HG02973 (cell line): Measurements from ENCODE around the gene STUM.

ENCODE experiments used
- ATAC-seq: cut with Tn5 transposase; IDR thresholded peaks from one replicate; pipeline ENCODE4 v1.9.1; 2021; ENCODE audit warnings: moderate library complexity; ENCODE audit not compliant: unreplicated experiment

The STUM gene

DNA sequence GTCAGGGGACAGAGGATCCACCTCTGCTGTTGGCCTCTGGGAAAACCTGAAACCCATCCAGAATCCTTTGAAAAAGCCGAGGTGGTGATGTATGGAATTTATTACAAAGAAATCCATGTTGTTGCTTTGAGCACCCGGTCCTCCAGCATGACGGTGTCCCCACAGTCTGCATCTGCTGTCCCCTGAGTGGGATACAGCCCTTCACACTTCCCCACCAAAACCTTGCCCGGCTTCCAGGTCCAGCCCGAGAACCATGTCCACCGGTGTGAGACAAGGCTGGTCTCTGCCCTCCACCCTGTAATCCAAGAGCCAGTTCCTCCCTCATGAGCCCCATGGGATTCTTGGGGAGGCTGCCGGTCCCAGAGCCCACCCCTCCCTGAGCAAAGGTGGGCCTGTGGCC lies 70.5 kb downstream of the STUM start:
- ATAC-seq: no peak

DNA sequence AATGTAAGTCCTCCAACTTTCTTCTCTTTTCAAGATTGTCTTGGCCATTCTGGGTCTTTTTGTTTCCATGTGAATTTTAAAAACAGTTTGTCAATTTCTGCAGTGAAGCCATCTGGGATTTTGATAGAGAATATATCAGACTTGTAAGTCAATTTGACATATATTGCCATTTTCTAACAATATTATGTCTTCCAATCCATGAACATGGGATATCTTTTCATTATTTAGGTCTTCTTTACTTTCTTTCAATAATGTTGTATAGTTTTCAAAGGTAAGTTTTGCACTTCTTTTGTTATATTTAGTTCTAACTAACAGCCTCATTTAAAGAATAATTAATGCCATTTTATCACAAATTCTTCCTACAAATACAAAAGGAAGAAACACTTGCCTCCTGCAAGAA lies 73.4 kb downstream of the STUM start:
- ATAC-seq: no peak

DNA sequence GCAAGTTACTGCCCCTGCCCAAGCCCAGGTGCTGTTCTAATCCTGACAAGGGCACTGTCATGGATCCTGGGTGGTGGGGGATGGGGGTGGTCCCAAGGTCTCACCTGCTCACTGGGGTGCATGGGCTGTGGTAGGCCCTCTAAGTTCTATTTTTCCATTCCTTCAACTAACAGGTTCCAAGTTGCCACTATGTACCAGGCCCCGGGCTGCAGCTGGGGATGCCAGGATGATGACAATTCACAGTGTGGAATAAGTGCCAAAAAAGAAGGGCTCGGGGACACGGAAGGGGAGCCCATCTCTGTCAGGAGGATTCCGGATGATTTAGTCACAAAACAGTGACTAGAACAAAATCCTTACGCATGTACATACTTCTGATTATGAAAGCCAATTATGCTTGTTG lies 76.0 kb downstream of the STUM start:
- no peak for ATAC-seq

DNA sequence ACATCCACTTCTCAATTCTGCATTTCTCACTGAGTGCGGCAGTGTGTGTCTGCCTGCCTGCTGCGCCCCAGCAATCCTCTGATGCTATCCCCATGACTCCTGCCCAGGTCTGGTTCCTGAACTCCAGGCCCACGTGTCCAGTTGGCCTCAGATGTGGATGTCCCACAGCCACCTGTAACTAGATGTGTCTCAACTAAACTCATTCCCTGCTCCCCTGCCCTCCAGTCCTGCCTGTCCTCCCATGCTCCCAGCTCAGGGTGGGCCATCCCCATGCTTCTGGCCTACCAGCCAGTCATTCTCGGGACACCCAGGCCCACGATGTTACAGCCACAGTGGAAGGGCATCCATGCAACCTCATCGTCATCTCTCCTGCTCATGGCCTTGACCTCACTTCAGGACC lies 76.8 kb downstream of the STUM start:
- ATAC-seq: no peak

DNA sequence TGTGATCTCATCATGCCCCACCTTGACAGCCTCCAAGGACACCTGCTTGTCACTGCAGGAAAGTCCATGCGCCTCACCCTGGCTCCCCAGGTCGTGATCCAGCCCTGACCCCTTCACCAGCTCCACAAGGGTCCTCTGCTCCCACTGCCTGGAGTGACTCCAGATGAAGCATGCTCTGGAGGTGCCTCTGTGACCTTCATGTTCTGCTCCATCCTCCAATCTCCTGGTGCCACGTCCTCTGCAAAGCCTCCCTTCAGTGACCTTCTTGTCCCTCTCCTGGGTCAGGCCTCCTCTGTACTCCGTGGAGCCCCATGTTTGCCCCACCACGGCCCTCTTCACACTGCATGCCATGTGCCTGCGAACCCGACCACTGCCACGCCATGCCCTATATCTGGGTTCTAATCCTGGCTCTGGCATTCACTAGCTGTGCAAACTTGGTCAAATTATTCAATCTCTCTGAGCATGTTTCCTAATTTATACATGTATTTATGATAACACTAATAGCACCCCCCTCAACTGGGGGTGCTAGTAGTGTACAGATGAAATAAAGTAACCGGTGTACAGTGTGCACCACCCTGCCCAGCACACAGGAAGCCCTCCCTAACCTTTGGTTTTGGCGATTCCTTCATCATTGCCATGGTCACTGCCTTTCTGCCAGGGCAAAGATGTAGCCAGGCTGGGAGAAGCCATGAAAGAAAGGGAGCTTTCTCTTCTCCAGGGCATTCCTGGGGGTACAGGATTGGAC lies 77.4 kb downstream of the STUM start:
- peak; percentile 22 for ATAC-seq

DNA sequence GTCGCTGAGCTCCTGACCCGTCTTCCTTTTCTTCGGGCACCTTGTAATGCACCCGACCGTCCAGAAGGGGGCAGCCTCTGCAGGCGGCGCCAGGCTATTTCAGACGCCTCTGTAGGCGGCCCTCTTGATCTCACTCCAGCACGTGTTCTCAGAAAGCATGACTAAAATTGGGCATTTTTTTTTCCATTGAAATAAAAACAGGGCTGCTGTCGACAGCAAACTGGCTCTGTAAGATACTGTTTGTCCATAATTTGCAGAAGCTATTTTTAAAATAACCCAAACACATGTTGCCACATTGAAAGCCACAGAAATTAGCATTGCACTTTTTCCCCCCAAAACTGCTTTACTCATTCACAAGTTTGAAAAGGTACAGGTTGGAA lies 78.0 kb downstream of the STUM start:
- peak; percentile 82 for ATAC-seq

DNA sequence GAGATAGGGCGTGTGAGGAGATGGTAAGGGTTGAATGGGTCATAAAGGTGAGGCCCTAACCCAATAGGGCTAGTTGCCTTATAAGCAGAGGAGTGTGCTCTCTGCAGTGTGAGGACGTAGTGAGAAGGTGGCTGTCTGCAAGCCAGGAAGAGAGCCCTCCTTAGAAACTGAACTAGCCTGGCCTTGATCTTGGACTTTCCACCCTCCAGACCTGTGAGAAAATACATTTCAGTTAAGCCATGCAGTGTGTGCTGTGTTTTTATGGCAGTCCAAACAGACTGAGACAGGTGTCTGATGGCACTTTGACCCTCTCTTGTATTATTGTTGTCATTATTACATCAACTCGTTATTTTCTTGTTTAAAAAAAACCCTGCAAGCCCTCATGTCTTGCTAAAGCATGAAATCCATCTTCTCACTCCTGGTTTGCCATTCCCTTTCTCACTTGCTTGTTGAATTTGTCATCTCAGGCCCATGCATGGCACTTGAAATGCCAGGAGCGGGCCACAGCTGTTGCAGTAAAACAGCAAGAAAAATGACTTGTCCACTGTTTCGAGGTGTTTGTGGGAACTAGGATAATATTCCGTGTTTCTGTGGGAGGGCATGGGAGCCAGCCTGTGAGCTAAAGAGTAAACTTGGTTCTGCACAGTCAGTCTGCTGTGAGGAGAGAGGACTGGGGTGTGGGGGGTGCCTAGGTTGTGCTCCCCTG lies 78.6 kb downstream of the STUM start:
- no peak for ATAC-seq

DNA sequence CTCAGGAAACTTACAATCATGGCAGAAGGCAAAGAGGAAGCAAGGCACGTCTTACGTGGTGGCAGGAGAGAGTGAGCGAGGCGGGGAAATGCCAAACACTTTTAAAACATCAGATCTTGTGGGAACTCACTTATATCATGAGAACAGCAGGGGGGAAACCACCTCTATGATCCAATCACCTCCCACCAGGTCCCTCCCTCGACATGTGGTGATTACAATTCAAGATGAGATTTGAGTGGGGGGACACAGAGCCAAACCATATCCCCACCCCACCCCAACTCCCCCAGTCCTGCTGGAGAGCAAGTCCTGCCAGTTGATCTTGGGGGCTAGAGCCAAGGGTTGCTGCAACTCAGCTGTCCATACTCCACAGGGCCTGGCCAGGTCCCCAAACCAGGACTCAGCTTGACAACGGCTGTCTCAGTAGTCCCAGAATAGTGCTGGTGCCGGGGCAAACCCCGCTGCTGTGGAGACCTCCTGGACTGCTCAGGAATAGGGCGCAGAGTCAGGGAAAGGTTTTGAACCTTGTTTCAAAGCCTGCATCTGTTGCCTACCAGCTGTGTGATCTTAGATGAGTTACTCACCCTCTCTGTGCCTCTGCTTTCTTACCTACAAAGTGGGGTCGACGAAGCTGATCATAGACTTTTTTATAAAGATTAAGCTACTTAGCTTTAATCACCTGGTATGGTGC lies 79.5 kb downstream of the STUM start:
- ATAC-seq: no peak

DNA sequence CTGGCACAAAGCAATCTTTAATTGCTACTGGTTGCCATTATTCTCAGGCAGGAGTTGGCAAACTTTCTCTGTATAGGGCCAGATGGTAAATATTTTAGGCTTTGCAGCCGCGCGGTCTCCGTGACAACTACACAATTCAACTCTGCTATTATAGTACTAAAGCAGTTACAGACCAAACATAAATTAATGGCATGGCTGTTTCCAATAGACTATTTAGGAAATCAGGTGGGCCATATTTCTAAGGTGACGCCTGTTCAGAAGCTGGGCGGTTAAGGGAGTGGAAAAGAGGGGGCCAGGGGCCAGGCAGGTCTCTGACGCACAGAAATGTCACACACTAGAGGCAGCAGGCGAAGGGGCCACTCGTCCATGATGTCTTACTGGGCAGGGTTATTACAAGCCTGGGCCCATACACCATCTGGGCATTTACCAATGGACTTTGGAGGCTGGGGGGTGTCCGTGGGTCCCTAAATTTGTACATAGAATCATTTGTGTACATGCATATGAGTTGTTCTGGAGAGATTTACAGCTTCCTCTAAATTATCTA lies 80.1 kb downstream of the STUM start:
- ATAC-seq: no peak

DNA sequence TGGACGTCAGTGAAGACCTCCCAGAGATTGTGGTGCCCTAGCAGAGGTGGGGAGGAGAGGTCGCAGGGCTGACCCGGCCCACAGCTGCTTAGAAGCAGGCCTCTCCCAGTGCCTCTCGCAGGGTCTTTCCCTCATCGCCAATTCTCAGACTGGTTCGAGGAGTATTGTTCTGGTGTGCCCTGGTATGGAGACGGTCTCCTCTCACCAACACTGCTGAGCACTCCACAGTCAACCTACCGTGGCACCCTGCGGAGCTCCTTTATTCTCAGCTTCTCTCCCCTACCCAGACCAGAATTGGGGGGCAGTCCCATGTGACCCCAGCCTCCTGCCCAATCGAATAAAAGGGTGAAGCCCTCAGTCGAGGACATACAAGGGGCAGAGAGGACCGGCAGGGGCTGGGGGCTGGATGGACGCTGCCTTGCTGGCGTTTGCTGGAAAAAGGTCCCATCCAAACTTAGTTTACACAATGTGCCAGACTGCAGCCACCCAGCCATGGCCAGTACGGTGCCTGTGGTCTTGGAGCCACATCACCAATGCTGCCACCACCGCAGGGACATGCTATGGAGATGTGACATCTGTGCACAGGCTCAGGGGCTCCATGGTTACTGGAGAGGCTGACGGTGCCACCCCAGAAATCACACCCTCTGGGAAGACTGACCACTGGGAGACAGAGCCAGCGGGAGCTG lies 80.8 kb downstream of the STUM start:
- no peak for ATAC-seq

DNA sequence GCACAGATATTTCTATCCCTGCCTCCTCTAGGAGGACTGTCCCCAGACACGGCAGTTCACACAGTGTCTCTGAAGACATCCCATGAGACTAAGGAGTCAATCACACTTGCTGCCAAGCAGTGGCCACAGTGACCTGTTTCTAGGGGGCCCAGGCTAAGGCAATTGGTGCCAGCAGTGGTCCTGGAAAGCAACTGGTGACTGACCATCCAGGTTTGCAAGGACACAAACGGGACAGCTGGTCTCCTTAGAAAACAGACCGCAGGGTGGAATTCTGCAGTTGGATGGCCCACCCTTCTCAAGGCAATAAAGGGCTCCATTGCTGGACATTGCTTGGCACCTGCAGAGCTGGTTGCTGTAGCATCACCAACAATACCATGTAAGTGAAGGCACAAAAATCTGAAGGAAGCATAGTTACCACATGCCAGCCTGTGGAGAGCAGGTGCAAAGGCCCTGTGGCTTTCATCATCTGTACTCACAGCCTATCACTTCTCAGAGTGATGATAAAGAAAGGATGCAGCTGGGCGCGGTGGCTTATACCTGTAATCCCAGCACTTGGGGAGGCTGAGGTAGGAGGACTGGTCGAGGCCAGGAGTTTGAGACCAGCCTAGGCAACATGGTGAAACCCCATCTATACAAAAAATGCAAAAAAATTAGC lies 81.5 kb downstream of the STUM start:
- ATAC-seq: no peak

DNA sequence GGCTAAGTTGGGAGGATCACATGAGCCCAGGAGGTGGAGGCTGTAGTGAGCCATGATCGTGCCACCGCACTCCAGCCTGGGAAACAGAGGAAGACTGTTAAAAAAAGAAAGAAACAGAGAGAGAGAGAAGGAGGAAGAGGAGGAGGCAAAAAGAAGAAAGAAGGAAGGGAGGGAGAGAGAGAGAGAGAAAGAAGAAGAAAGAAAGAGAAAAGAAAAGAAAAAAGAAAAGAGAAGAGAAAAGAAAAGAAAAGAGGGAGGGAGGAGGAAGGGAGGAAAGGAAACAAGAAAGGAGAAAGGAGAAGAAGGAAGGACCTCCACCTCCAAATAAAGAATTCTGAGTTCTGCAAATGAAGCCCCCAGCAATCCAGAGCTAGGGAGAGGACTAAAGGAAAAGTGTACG lies 82.0 kb downstream of the STUM start:
- ATAC-seq: no peak

DNA sequence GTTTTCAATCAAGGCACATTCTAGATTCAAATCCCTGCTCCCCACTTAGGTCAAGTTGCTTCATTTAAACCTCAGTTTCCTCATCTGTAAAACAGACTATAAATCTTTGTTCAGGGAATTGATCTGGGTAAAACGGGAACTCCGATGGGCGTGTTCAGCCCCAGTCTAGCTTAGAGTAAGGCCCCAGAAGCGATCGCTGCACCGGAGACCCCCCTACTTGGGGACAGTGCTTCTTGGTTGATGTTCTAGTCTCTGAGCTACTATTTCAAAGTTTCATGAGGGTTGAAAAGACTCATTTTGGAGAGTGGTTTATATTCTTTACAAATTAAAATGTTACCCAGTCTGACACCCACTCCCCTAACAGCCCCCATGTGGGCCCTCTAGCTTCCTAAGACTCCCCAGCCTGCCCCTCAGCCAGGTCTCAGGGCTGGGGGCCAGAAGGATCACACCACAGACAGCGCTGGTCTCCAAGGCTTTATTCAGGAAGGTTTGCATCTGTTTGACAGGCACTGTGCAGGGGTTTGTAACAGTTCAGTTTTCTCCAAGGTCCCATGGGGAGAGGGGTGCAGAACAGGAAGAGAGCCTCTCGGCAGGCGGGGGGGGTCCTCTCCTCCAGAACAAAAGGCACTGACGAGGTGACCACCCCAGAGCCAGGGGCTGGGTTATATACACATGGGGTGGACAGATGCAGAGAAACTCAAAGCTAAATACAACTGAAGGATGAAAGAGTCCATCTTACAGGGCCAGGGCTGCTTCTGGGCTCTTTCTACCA lies 82.9 kb downstream of the STUM start:
- no peak for ATAC-seq

DNA sequence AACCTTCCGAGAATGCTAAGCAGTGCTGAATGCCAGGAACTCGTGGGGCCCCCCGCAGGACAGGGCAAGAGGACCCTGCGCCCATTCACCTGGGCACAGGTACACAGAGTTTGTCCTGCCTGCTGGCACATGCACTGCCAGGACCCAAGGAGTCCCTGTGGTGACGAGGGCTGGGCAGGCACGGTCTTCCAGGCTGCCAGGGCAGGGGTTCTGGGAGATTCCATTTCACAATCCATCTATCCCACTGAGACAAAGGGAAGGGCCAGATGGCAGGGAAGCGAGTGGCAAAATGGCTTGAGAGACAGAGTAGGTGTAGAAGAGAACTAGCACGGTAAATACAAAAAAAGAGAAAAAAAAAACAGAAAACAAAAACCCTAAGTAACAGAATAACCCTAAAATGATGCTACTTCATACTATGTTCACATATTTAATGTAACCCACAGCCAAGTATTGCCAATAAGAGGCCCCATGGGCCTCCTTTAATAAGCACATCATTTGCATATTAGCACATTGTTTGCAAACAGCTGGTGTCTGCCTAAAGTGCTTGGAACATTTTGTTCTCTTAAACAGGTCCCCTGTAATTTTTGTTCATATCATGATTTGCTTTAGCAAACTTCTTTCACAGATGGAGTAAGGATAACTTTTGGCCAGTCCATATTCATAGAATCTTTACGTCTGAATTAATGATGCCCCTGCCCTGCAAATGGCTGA lies 83.8 kb downstream of the STUM start:
- no peak for ATAC-seq

DNA sequence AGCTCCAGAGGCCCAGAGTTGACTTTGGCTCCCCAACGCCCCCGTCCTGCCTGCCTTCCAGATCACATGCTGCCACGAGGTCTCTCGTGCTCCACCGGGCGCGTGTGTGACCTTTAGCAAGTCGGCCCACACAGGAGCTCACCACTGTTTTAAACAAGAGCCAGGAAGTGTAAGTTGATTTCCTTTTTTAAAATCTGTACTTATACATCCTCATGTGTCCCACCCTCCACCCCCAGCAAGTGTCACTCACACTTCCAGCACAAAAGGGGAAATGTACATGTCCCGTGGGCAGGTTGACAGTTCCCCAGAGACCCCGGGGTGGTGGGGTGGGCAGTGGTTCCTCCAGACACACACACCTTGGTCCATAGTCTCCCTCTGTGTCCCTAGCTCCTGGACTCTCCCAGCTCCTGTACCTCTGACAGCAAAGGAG lies 84.4 kb downstream of the STUM start:
- no peak for ATAC-seq

DNA sequence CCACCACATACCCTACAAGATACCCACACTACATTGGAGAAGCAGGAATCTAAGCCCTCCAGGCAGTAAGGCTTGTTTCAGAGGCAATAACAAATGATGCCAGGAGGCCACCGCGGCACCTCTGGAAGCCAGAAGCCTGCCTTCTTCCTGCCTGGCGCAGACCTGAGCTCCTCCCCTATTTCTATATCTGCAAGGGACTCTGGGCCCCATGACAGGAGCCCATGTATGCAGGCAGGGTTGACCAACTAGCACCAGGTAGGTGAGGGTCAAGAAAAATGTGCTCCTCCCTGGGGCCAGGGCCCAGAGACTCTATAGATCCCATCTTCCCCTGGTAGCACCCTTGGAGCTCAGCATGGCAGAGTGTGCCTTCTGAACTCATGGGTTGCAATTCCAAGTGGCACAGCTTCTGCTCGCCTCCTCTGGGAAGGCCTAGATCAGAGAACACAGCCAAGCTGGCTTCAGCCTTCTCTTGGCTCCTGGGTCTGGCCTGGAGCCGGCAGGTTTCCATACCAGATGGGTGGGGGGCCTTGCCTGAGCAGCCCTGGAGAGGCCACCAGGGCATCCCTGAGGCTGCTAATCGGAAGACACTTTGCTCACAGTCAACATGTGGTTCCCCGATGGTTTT lies 85.1 kb downstream of the STUM start:
- ATAC-seq: peak; percentile 21

DNA sequence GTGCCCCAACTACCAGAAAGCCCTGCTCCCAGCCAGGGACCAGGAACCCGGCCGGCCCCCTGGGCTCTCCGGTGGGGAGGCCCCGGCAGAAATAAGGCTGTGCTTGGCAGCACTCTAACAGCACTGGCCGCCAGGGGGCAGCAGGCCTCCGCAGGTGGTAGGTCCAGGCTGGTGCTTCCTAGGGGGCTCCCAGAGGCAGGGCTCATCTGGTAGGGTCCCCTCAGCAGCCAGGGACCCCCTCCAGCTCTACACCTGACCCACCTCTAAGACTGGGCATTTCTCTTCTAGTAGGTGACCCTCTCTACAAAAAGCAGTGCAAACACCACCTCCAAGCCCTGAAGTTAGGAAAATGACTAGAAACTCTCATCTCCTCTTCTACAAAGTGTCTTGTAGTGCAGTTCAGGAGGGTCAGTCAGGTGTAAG lies 85.6 kb downstream of the STUM start:
- peak; percentile 74 for ATAC-seq

DNA sequence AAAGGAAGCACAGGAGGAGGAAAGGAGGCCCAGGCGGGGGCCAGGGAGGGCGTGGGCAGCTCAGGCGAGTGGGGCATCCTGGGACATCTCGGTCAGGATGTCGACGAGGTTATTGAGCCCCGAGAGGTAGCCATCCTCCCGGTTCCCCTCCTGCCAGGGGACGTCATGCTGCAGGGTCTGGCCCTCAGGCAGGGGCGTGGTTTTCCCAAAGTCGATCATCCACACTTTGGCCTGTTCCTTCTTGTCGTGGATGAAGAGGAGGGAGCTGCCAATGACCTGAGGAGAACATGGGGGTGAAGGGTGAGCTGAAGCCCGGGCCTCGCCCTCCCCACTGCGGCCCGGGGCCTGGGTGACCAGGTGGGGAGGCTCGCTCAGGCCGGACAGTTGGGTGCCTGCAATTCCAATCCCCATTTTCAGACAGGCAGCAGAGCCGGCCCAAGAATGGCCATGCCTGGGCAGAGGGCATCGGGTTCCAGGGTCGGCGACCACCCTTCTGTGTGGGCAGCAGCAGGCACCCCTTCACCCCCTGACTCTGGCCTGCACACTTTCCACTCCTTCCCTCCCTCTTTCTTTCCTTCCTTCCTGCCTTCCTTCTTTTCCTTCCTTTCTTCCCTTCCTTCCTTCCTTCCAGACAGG lies 86.2 kb downstream of the STUM start:
- no peak for ATAC-seq
